ENCODE data around the gene SULT1A3. TPM values are rescaled to one million over a fixed set of nuclear protein-coding genes. Genes with fewer than 3 reads are reported as not detected.
"Not testable (repeated sequence)": the region's sequence is repeated elsewhere in the genome, so short reads cannot be mapped to it uniquely, and the experiment has no call there.

SULT1A3 gene
- total RNA-seq, 1 donor from 2014 or later, result 12.1 TPM

DNA sequence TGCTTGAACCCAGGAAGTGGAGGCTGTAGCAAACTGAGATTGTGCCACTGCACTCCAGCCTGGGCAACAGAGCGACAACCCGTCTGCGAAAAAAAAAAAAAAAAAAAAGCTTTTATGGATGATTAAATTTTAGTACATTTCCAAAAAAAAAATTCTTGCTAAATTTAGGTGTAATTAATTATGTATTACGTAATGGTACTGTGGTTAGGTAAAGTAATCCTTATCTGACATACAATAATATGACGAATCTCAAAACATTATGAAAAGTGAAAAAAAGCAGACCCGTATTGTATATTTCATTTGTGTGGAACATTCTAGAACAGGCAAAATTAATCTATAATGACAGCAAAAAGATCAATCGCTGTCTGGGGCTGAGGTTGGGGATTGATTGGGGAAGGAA lies 26.0 kb upstream of the SULT1A3 start:
- TF ChIP-seq CTCF (conservative IDR thresholded peaks at IDR 0.05; ENCODE audit: low read depth, low read length), result no peak
- H3K4me3 ChIP-seq (ENCODE audit: low read depth, low read length), result no peak overlapping the region
- DNase-seq (ENCODE audit: low read depth), result no peak

- H3K4me3 ChIP-seq (ENCODE audit: low read depth, low read length); DNase-seq (ENCODE audit: low read depth): not testable (repeated sequence)
These were observed 22.2 kb upstream of the SULT1A3 start for GRCh38 chr16:30176876-30177275.

- H3K4me3 ChIP-seq (ENCODE audit: low read depth, low read length), result no peak overlapping the region
- TF ChIP-seq CTCF (conservative IDR thresholded peaks at IDR 0.05; ENCODE audit: low read depth, low read length), result no peak
- DNase-seq (ENCODE audit: low read depth), result no peak
These were observed 19.9 kb upstream of the SULT1A3 start for GRCh38 chr16:30179195-30179594.

GRCh38 chr16:30179931-30180330 lies 19.1 kb upstream of the SULT1A3 start:
- no peak for TF ChIP-seq CTCF (conservative IDR thresholded peaks at IDR 0.05; ENCODE audit: low read depth, low read length)
- no peak overlapping the region for H3K4me3 ChIP-seq (ENCODE audit: low read depth, low read length)
- DNase-seq (ENCODE audit: low read depth), result no peak

DNA sequence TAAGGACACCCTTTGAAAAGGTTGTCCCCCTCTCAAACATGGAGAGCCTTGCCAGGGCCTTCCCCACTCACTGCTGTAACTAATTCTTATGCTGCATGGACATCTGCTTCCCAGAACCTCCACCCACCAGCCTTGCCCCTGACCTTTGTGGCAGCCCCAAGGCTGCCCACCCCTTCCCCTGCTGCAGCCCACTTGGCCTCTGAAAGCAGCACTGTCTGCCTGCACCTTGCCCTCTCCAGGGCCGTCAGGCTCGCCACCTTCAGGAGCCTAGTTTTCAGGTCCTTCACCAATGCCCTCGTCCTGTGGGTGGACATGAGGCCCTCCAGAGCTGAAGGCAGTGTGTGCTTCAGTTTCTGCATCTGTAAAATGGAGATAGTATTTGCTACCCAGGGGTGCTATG lies 18.3 kb upstream of the SULT1A3 start:
- DNase-seq (ENCODE audit: low read depth), result no peak
- no peak for TF ChIP-seq CTCF (conservative IDR thresholded peaks at IDR 0.05; ENCODE audit: low read depth, low read length)

GRCh38 chr16:30183233-30184095 lies 15.6 kb upstream of the SULT1A3 start, which contains the start of gene CORO1A:
TSS of gene CORO1A (plus strand) at chr16:30183602. CDS start at chr16:30185210, 1,608 bp downstream.
- no peak for DNase-seq (ENCODE audit: low read depth)
- TF ChIP-seq CTCF (conservative IDR thresholded peaks at IDR 0.05; ENCODE audit: low read depth, low read length), result no peak
- H3K4me3 ChIP-seq (ENCODE audit: low read depth, low read length), result peak within 1 kb of the TSS; percentile 60

More for the DNA sequence above, 18.3 kb upstream of the SULT1A3 start:
- no peak overlapping the region for H3K4me3 ChIP-seq (ENCODE audit: low read depth, low read length)

DNA sequence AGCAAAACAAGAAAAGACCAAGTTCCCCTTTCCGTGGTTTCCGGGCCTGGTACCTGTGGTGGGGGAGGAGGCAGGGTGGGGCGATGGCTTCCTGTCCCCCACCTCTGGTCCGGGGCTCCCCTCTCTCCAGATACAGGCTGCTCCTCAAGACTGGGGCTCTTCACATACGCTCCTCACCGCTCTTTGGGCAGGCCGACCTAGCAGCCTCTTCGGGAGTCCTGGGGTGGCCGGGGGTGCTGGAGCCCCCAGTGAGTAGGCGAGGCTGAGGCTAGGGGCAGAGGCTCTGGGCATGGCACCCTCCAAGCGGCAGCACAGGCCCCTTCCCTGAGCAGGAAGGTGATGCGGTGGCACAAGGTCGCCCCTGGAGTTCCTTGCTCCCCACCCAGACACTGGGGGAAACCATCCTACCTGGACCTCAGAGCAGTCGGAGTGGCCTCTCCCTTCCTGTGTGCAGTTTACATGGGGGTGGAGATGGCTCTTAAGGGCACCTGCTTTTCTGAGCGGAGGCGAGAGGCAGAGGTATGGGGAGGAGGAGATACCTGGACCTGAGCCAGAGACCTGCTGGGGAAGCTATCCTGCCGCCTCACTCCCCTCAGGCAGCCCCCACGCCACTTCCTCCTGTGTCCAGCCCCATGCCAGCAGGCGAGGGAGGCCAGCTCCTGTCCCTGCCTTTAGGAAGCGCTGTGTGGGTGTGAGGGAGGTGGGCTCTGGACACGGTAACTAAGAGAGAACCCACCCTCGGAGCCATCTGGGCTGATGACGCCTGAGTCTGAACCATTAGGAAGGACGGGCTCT lies 14.8 kb upstream of the SULT1A3 start:
- no peak overlapping the region for H3K4me3 ChIP-seq (ENCODE audit: low read depth, low read length)

More for the DNA sequence above, 14.8 kb upstream of the SULT1A3 start:
- no peak for TF ChIP-seq CTCF (conservative IDR thresholded peaks at IDR 0.05; ENCODE audit: low read depth, low read length)
- DNase-seq (ENCODE audit: low read depth), result no peak

Measured in epithelial cell of proximal tubule (primary cell).